WTC11 (cell line): ENCODE data around the gene ZNF471. TPM values are rescaled to one million over a fixed set of nuclear protein-coding genes. Genes with fewer than 3 reads are reported as not detected.

Experiments used
- ATAC-seq: fragments of 200-7000 bp; cut with Tn5 transposase; 2 replicates; pipeline ENCODE4 v1.10.0; 2021; ENCODE audit warnings: mild to moderate bottlenecking, moderate library complexity
- CTCF ChIA-PET: fragments of 300-600 bp; sonication (Branson Sonifier 250); formaldehyde crosslinking; loops from one replicate; lab custom pipeline; 2021; ENCODE audit warnings: antibody characterized with exemption; lab: Charles Lee
- POLR2A ChIA-PET: fragments of 350-600 bp; sonication (Branson Sonifier 250); formaldehyde crosslinking; loops from one replicate; lab custom pipeline; 2021; ENCODE audit warnings: antibody characterized with exemption; lab: Charles Lee
- DNase-seq: peaks from one replicate; pipeline ENCODE4 v3.0.0; 2021; ENCODE audit warnings: low spot score
- H3K27ac Mint-ChIP-seq: 2 replicates; pipeline ENCODE4 v1.8.0; 2021; ENCODE audit warnings: mixed read lengths
- H3K27me3 Mint-ChIP-seq: 2 replicates; pipeline ENCODE4 v1.8.0; 2021; ENCODE audit warnings: low read depth, mild to moderate bottlenecking, moderate library complexity, mixed read lengths
- H3K36me3 Mint-ChIP-seq: 2 replicates; pipeline ENCODE4 v1.8.0; 2021; ENCODE audit warnings: mixed read lengths
- H3K4me1 Mint-ChIP-seq: 2 replicates; pipeline ENCODE4 v1.8.0; 2022; ENCODE audit warnings: mixed read lengths
- H3K4me3 Mint-ChIP-seq: 2 replicates; pipeline ENCODE4 v1.8.0; 2021; ENCODE audit warnings: mild to moderate bottlenecking, moderate library complexity, mixed read lengths
- H3K9me3 Mint-ChIP-seq: 2 replicates; pipeline ENCODE4 v1.8.0; 2021; ENCODE audit warnings: mixed read lengths
- CBFB ChIP-seq: sonication (generic); formaldehyde crosslinking; IDR thresholded peaks from 2 replicates; pipeline ENCODE4 v1.8.1; 2022; ENCODE audit warnings: mild to moderate bottlenecking, low read depth, missing genetic modification reagents
- CREM ChIP-seq: sonication (generic); formaldehyde crosslinking; IDR thresholded peaks from 2 replicates; pipeline ENCODE4 v1.8.1; 2022; ENCODE audit warnings: mild to moderate bottlenecking, missing genetic modification reagents, moderate library complexity
- GABPB1 ChIP-seq: sonication (generic); formaldehyde crosslinking; IDR thresholded peaks from 2 replicates; pipeline ENCODE4 v1.8.1; 2023; ENCODE audit warnings: mild to moderate bottlenecking, missing genetic modification reagents
- IRF2 ChIP-seq: sonication (generic); formaldehyde crosslinking; IDR thresholded peaks from 2 replicates; pipeline ENCODE4 v1.8.0; 2022; ENCODE audit warnings: low read depth, missing genetic modification reagents, borderline replicate concordance
- NFATC4 ChIP-seq: fragments of 250-450 bp; sonication (Bioruptor Pico); IDR thresholded peaks from 2 replicates; pipeline ENCODE4 v1.9.0; 2021; ENCODE audit warnings: mild to moderate bottlenecking
- SMAD3 ChIP-seq: sonication (generic); formaldehyde crosslinking; IDR thresholded peaks from 2 replicates; pipeline ENCODE4 v1.8.0; 2022; ENCODE audit warnings: missing genetic modification reagents, mild to moderate bottlenecking, borderline replicate concordance
- ZNF416 ChIP-seq: fragments of 250-450 bp; sonication (Bioruptor Pico); IDR thresholded peaks from 2 replicates; pipeline ENCODE4 v1.9.0; 2021; ENCODE audit warnings: mild to moderate bottlenecking, inconsistent platforms
- ZNF671 ChIP-seq: fragments of 250-450 bp; sonication (Bioruptor Pico); IDR thresholded peaks from 2 replicates; pipeline ENCODE4 v1.8.0; 2021; ENCODE audit warnings: mild to moderate bottlenecking
- total RNA-seq: library from RNA; stranded (reverse); gene quantifications from 3 replicates; pipeline ENCODE4 v1.2.3, GENCODE V29; 2021
- TF ChIP-seq, protein P1 (sequence below): sonication (generic); formaldehyde crosslinking; IDR thresholded peaks from 2 replicates; pipeline ENCODE4 v1.8.0; 2022; ENCODE audit warnings: mild to moderate bottlenecking, missing genetic modification reagents
- TF ChIP-seq, protein P2 (sequence below): sonication (generic); formaldehyde crosslinking; IDR thresholded peaks from 2 replicates; pipeline ENCODE4 v1.8.0; 2022; ENCODE audit warnings: mild to moderate bottlenecking, missing genetic modification reagents
- TF ChIP-seq, protein P3 (sequence below): sonication (generic); formaldehyde crosslinking; conservative IDR thresholded peaks from 2 replicates; pipeline ENCODE4 v1.8.1; 2022; ENCODE audit warnings: mild to moderate bottlenecking, missing genetic modification reagents
- TF ChIP-seq, protein P4 (sequence below): sonication (generic); formaldehyde crosslinking; IDR thresholded peaks from 2 replicates; pipeline ENCODE4 v1.8.0; 2023; ENCODE audit warnings: missing genetic modification reagents, mild to moderate bottlenecking, borderline replicate concordance
- TF ChIP-seq, protein P5 (sequence below): sonication (generic); formaldehyde crosslinking; IDR thresholded peaks from 2 replicates; pipeline ENCODE4 v1.8.0; 2022; ENCODE audit warnings: missing genetic modification reagents

ZNF471 gene
- total RNA-seq, 1 experiment from 2014 or later = 1.5 TPM

DNA sequence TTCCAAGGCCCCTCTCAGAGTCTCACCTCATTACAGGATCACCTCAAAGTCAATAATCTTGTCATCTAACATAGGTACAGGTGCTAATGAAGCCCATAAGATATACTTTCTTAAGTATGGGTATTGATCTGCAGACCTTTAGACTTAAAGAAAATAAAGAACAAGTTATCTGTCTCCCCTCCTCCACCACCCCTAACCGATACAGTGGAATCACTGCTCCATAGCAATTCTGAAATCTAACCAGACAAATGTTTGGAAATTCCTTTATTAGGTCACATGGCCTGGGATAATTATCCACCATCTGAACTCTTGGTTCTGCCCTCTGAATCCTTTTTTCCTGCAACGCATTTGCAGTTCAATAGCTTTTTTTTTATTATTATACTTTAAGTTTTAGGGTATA is 55.1 kb downstream of the ZNF471 start:
- H3K27ac Mint-ChIP-seq = no peak overlapping the region
- ChIA-PET POLR2A (no interaction called here), CTCF (no interaction called here)
- TF ChIP-seq ZNF416 (no peak), ZNF671 (no peak)
- TF ChIP-seq, protein P1, sequence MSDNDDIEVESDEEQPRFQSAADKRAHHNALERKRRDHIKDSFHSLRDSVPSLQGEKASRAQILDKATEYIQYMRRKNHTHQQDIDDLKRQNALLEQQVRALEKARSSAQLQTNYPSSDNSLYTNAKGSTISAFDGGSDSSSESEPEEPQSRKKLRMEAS = no peak
- TF ChIP-seq, protein P2, sequence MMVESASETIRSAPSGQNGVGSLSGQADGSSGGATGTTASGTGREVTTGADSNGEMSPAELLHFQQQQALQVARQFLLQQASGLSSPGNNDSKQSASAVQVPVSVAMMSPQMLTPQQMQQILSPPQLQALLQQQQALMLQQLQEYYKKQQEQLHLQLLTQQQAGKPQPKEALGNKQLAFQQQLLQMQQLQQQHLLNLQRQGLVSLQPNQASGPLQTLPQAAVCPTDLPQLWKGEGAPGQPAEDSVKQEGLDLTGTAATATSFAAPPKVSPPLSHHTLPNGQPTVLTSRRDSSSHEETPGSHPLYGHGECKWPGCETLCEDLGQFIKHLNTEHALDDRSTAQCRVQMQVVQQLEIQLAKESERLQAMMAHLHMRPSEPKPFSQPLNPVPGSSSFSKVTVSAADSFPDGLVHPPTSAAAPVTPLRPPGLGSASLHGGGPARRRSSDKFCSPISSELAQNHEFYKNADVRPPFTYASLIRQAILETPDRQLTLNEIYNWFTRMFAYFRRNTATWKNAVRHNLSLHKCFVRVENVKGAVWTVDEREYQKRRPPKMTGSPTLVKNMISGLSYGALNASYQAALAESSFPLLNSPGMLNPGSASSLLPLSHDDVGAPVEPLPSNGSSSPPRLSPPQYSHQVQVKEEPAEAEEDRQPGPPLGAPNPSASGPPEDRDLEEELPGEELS (CRISPR knock-in tag) = no peak
- TF ChIP-seq, protein P3, sequence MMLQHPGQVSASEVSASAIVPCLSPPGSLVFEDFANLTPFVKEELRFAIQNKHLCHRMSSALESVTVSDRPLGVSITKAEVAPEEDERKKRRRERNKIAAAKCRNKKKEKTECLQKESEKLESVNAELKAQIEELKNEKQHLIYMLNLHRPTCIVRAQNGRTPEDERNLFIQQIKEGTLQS (CRISPR knock-in tag) = no peak
- peaks cover 6% of the 10 kb centered on the region for H3K27me3 Mint-ChIP-seq
- peaks cover 1% of the 10 kb centered on the region for H3K4me1 Mint-ChIP-seq
- no peak overlapping the region for H3K4me3 Mint-ChIP-seq
- DNase-seq = no peak
- ATAC-seq = no peak
- peaks cover 59% of the 10 kb centered on the region for H3K36me3 Mint-ChIP-seq
- H3K9me3 Mint-ChIP-seq = peaks cover 79% of the 10 kb centered on the region

DNA sequence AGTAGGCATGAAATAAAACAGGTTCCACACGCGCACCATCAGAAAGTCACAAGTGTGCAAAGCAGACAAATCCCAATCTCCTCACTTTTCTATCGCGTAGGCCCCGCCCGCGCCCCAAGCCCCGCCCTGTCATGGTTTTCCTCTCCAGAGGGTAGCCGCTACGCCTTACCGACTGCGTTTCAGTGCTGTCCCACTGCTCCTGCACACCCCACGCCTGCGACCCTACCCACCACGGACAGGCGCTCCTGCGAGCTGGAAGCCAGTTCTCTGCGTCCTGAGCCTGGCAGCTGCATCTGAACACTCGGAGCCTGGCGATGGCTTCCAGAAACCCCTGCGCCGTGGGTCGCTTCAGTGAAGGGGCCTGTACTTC is 59.2 kb downstream of the ZNF471 start:
- peaks cover 6% of the 10 kb centered on the region for H3K27me3 Mint-ChIP-seq
- no peak overlapping the region for H3K27ac Mint-ChIP-seq
- ChIA-PET POLR2A (no interaction called here), CTCF (interaction anchor here (1.0 kb wide), 1 partner anchor 257 kb away, joined by 3 read pairs; no protein-coding TSS in a partner anchor)
- H3K4me3 Mint-ChIP-seq = peak overlapping the region; percentile 97
- H3K4me1 Mint-ChIP-seq = peaks cover 4% of the 10 kb centered on the region
- H3K9me3 Mint-ChIP-seq = peaks cover 65% of the 10 kb centered on the region
- TF ChIP-seq NFATC4 (no peak), GABPB1 (CRISPR knock-in tag) (no peak), CREM (no peak), SMAD3 (CRISPR knock-in tag) (no peak), CBFB (CRISPR knock-in tag) (no peak), IRF2 (CRISPR knock-in tag) (no peak), ZNF416 (no peak)
- TF ChIP-seq, protein P4, sequence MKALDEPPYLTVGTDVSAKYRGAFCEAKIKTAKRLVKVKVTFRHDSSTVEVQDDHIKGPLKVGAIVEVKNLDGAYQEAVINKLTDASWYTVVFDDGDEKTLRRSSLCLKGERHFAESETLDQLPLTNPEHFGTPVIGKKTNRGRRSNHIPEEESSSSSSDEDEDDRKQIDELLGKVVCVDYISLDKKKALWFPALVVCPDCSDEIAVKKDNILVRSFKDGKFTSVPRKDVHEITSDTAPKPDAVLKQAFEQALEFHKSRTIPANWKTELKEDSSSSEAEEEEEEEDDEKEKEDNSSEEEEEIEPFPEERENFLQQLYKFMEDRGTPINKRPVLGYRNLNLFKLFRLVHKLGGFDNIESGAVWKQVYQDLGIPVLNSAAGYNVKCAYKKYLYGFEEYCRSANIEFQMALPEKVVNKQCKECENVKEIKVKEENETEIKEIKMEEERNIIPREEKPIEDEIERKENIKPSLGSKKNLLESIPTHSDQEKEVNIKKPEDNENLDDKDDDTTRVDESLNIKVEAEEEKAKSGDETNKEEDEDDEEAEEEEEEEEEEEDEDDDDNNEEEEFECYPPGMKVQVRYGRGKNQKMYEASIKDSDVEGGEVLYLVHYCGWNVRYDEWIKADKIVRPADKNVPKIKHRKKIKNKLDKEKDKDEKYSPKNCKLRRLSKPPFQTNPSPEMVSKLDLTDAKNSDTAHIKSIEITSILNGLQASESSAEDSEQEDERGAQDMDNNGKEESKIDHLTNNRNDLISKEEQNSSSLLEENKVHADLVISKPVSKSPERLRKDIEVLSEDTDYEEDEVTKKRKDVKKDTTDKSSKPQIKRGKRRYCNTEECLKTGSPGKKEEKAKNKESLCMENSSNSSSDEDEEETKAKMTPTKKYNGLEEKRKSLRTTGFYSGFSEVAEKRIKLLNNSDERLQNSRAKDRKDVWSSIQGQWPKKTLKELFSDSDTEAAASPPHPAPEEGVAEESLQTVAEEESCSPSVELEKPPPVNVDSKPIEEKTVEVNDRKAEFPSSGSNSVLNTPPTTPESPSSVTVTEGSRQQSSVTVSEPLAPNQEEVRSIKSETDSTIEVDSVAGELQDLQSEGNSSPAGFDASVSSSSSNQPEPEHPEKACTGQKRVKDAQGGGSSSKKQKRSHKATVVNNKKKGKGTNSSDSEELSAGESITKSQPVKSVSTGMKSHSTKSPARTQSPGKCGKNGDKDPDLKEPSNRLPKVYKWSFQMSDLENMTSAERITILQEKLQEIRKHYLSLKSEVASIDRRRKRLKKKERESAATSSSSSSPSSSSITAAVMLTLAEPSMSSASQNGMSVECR (CRISPR knock-in tag) = no peak
- TF ChIP-seq, protein P5, sequence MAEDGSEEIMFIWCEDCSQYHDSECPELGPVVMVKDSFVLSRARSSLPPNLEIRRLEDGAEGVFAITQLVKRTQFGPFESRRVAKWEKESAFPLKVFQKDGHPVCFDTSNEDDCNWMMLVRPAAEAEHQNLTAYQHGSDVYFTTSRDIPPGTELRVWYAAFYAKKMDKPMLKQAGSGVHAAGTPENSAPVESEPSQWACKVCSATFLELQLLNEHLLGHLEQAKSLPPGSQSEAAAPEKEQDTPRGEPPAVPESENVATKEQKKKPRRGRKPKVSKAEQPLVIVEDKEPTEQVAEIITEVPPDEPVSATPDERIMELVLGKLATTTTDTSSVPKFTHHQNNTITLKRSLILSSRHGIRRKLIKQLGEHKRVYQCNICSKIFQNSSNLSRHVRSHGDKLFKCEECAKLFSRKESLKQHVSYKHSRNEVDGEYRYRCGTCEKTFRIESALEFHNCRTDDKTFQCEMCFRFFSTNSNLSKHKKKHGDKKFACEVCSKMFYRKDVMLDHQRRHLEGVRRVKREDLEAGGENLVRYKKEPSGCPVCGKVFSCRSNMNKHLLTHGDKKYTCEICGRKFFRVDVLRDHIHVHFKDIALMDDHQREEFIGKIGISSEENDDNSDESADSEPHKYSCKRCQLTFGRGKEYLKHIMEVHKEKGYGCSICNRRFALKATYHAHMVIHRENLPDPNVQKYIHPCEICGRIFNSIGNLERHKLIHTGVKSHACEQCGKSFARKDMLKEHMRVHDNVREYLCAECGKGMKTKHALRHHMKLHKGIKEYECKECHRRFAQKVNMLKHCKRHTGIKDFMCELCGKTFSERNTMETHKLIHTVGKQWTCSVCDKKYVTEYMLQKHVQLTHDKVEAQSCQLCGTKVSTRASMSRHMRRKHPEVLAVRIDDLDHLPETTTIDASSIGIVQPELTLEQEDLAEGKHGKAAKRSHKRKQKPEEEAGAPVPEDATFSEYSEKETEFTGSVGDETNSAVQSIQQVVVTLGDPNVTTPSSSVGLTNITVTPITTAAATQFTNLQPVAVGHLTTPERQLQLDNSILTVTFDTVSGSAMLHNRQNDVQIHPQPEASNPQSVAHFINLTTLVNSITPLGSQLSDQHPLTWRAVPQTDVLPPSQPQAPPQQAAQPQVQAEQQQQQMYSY = no peak
- peak; percentile 56 for ATAC-seq
- H3K36me3 Mint-ChIP-seq = peaks cover 65% of the 10 kb centered on the region
- peak; percentile 44 for DNase-seq
